Spinal cord (tissue), 10 donors: Measurements from ENCODE around the gene TMEM35A. TPM values are rescaled to one million over a fixed set of nuclear protein-coding genes. Genes with fewer than 3 reads are reported as not detected.

Experiments
- DNase-seq, 6 donors: peaks; one replicate each; pipeline versions ENCODE4 v3.0.0 to v3.0.0-alpha.2; 2013 to 2015; ENCODE audit warnings: low spot score in 6 of 6, low read depth in 4 of 6
- H3K27ac ChIP-seq: one replicate; pipeline ENCODE4 v1.5.1; 2013; ENCODE audit warnings: low read depth, low read length, control low read depth
- H3K27me3 ChIP-seq: one replicate; pipeline ENCODE4 v1.6.1; 2013; ENCODE audit warnings: low read length; ENCODE audit not compliant: control insufficient read depth, insufficient read depth
- H3K36me3 ChIP-seq: one replicate; pipeline ENCODE4 v1.6.1; 2013; ENCODE audit warnings: low read length; ENCODE audit not compliant: control insufficient read depth, insufficient read depth
- H3K4me1 ChIP-seq: one replicate; pipeline ENCODE4 v1.6.1; 2013; ENCODE audit warnings: low read length; ENCODE audit not compliant: control insufficient read depth, insufficient read depth
- H3K4me3 ChIP-seq: one replicate; pipeline ENCODE4 v1.5.1; 2013; ENCODE audit warnings: low read depth, low read length, control low read depth
- H3K9me3 ChIP-seq: one replicate; pipeline ENCODE4 v1.6.1; 2013; ENCODE audit warnings: low read length; ENCODE audit not compliant: control insufficient read depth, insufficient read depth
- WGBS: methylation state at CpG from one replicate; pipeline ENCODE4 v1.1.5; 2013; ENCODE audit warnings: missing lambda C conversion rate; ENCODE audit not compliant: insufficient coverage; 5-methylcytosine and 5-hydroxymethylcytosine counted together
- polyA plus RNA-seq, 2 donors: library from polyadenylated mRNA; unstranded; fragments of 120-200 nt; gene quantifications; one replicate each; pipeline ENCODE4 v1.2.1, GENCODE V29; 2013; ENCODE audit not compliant: insufficient read length in 2 of 2
- total RNA-seq, 2 donors: library from RNA; depleted of rRNA in 1 of 2; stranded (reverse); fragments of 120-200 nt in 1 of 2; fragments of >200 nt in 1 of 2; gene quantifications; one replicate each; pipeline versions ENCODE4 v1.2.3 to v1.2.4, GENCODE V29; 2013 to 2014
- donor health status: healthy.

The TMEM35A gene
- total and polyA plus RNA-seq, 4 donors, result 18.5 to 132 (median 101) TPM

GRCh38 chrX:101136235-101136634 is 57.6 kb downstream of the TMEM35A start:
- no peak overlapping the region for H3K27ac ChIP-seq
- no peaks in the 10 kb centered on the region for H3K9me3 ChIP-seq
- no peaks in the 10 kb centered on the region for H3K36me3 ChIP-seq
- H3K27me3 ChIP-seq, result no peaks in the 10 kb centered on the region
- WGBS, result no CpG with 5 or more reads among the region's 2 CpGs
- no peaks in the 10 kb centered on the region for H3K4me1 ChIP-seq
- H3K4me3 ChIP-seq, result no peak overlapping the region
- no peak for DNase-seq

Other genes with a start within 250 kb of the TMEM35A start
- not detected for gene NOX1, start 204.5 kb upstream of the TMEM35A start, total RNA-seq
- gene NOX1, start 204.5 kb upstream of the TMEM35A start, polyA plus RNA-seq, result under 1 TPM; 0.84 to 0.87 TPM
- gene XKRX, start 150.0 kb upstream of the TMEM35A start, total RNA-seq, result under 1 TPM; 0.10 to 0.28 TPM
- under 1 TPM in 1 of 2 donors, not detected in 1; 0.15 TPM for gene XKRX, start 150.0 kb upstream of the TMEM35A start, polyA plus RNA-seq
- gene ARL13A, start 109.2 kb upstream of the TMEM35A start, total RNA-seq, result not detected
- under 1 TPM; 0.24 to 0.39 TPM for gene ARL13A, start 109.2 kb upstream of the TMEM35A start, polyA plus RNA-seq
- gene TRMT2B, start 26.8 kb upstream of the TMEM35A start, total RNA-seq, result 10 to 100 TPM; 13.3 to 15.0 TPM
- gene TRMT2B, start 26.8 kb upstream of the TMEM35A start, polyA plus RNA-seq, result 10 to 100 TPM in 1 of 2 donors, 1 to 10 TPM in 1; 9.4 to 11.6 TPM
- 10 to 100 TPM in 1 of 2 donors, 1 to 10 TPM in 1; 8.7 to 13.6 TPM for gene CENPI, start 19.3 kb downstream of the TMEM35A start, total RNA-seq
- 1 to 10 TPM; 4.2 to 5.2 TPM for gene CENPI, start 19.3 kb downstream of the TMEM35A start, polyA plus RNA-seq
- 1 to 10 TPM; 4.2 to 9.8 TPM for gene DRP2, start 140.9 kb downstream of the TMEM35A start, total RNA-seq
- gene DRP2, start 140.9 kb downstream of the TMEM35A start, polyA plus RNA-seq, result 10 to 100 TPM in 1 of 2 donors, 1 to 10 TPM in 1; 9.8 to 11.1 TPM
- under 1 TPM; 0.20 to 0.72 TPM for gene TAF7L, start 212.5 kb downstream of the TMEM35A start, total RNA-seq
- under 1 TPM; 0.24 TPM for gene TAF7L, start 212.5 kb downstream of the TMEM35A start, polyA plus RNA-seq